ENCODE data around the gene MRTFA.
"Not testable (repeated sequence)": the region's sequence is repeated elsewhere in the genome, so short reads cannot be mapped to it uniquely, and the experiment has no call there.

MRTFA gene

DNA sequence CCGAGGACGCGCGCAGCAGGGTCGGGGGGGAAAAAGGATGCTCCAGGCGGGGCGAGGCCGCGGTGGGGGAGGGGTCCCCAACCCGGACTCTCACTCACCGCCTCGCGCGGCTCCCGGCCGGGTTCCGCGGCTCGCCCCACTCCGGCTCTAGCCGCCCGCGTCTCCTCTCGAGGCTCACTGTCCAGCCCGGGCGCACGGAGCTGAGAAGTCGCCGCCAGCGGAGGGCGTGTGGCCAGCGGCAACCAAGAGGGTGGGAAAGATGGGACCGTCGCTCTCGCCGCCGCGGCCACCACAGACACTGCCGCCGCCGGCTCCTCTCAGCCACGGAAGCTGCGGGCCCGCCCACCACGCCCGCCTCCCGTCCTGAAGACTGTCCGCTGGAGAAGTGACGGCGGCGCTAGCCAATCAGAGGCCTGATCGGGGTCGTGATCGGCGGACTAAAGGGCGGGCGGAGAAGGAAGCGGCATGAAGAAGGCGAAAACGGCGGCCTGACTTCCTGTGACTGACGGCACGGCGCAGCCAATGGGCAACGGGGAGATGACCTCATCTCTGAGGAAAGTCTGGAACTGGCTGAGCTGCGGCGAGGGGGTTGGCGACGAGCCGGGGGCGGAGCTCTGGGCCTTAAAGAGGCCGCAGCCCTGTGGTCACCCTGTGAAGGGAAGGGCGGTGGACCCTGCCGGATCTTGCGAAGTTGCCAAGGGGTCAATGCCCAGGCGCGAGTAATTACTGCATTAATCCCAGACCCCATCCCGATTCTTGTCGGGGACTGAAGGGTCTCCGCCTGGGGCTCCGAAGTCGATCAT lies at the start of gene MRTFA:
Gene MRTFA (minus strand): TSS at position 340 of the 803 bp plus-strand sequence.
- peak; percentile 99 for DNase-seq

DNA sequence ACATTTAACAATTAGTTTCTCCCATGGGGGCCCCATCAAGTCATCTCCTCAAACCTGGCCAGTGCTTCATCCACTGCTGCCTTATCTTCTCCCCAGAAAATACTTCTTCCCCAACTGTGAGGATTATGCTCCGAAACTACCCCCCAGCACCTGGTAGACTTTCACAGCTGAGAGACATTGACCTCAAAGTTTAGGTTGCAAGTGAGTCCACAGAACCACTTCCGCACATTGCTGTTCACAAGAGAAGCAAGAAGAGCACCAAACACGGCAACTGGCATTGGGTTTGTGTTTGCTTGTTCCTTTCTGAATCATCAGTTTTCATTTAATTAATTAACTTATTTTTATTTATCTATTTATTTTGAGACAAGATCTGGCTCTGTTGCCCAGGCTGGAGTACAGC lies 48.9 kb upstream of the MRTFA start:
- peak; percentile 40 for DNase-seq

DNA sequence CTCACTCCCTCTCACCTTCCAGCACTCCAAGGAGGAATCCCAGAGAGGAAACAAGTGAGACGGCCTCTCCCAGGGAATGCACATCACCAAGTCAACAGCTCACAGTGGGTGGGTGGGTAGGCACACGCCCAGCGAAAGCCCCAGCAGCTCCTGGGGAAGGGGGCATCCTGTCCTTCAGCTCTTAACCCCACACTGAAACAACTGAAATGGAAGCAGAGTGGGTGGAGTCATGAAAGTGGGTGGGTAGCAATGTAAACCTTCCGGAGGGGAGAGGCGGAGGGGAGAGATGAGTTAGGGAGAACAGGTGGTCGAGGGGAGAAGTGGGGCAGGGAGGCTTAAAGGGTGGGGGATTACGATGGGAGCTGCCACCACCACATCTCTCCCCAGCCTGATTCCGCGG lies 48.2 kb upstream of the MRTFA start:
- DNase-seq = peak; percentile 46

DNA sequence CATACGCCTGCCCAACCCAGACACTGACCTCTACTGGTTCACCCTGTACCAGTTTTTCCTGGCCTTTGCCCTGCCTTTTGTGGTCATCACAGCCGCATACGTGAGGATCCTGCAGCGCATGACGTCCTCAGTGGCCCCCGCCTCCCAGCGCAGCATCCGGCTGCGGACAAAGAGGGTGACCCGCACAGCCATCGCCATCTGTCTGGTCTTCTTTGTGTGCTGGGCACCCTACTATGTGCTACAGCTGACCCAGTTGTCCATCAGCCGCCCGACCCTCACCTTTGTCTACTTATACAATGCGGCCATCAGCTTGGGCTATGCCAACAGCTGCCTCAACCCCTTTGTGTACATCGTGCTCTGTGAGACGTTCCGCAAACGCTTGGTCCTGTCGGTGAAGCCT lies 44.9 kb upstream of the MRTFA start:
- no peak for DNase-seq

DNA sequence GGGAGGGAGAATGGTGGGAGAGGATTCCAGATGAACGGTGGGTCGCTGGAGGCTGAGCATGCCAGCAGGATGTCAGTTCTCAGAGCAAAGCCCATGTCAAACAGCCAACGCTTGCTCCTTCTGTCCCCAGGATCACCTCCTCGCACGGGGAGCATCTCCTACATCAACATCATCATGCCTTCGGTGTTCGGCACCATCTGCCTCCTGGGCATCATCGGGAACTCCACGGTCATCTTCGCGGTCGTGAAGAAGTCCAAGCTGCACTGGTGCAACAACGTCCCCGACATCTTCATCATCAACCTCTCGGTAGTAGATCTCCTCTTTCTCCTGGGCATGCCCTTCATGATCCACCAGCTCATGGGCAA lies 44.3 kb upstream of the MRTFA start:
- DNase-seq = no peak

DNA sequence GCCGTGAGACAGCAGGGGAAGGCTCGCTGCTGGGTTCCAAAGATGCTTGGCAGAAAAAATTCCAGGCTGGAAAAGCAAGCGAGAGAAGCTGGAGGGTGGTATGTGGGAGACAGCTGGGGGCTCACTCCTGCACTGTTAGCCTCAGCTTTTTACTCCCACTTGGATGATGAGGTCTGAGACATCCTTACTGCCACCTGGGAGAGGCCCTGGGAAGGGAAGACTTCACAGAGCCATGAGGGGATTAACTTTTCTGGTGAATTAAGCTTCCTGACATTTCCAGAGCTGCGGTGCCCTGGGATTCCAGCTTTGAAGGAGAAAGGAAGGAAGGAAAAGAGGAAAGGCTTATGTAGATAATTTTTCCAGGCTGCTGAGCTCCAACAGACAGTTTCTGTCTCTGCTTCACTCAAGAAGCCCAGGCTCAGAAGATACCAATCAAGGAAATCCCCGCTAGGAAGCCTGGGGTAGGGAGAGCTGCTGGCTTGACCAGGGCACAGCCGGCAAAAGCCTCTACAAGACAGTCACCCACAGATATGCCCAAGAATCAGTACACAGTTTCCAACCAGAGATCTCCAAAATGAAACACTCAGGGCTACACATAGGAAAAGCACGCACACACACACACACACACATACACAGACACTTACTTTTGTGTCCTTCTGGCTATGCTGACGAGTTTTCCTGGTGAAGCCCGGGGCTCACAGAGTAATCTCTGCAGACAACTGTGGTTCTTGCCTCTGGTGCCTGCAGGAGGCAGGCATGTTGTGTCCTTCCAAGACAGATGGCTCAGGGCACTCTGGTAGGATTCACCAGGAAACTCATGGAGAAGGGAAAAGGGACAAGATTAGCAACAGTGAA lies 43.7 kb upstream of the MRTFA start:
- DNase-seq = no peak

DNA sequence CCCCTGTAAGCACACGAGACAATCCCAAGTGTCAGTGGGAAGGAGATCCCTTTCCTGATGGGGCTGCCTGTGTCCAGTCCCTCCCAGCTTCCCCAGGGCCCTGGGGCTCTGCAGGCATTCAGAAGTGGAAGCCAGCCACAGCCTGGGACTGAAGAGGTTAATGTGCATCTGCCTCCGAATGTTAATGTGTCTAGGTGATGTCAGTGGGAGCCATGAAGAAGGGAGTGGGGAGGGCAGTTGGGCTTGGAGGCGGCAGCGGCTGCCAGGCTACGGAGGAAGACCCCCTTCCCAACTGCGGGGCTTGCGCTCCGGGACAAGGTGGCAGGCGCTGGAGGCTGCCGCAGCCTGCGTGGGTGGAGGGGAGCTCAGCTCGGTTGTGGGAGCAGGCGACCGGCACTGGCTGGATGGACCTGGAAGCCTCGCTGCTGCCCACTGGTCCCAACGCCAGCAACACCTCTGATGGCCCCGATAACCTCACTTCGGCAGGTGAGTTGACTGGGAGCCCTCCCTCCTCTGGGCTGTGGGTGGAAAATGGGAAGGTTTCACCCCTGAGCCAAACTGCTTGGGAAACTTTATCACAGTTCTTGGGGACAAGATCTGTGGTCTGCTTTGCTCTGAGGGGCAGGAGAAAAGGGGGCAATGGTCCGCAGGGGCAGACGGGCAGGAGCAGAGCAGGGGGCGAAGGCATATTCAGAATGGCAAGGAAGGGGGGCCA lies 42.9 kb upstream of the MRTFA start, which contains the start of gene MCHR1:
Gene MCHR1 (plus strand): TSS at position 236 of the 715 bp plus-strand sequence. CDS start 169 bp downstream, at position 405.
- DNase-seq = no peak

DNA sequence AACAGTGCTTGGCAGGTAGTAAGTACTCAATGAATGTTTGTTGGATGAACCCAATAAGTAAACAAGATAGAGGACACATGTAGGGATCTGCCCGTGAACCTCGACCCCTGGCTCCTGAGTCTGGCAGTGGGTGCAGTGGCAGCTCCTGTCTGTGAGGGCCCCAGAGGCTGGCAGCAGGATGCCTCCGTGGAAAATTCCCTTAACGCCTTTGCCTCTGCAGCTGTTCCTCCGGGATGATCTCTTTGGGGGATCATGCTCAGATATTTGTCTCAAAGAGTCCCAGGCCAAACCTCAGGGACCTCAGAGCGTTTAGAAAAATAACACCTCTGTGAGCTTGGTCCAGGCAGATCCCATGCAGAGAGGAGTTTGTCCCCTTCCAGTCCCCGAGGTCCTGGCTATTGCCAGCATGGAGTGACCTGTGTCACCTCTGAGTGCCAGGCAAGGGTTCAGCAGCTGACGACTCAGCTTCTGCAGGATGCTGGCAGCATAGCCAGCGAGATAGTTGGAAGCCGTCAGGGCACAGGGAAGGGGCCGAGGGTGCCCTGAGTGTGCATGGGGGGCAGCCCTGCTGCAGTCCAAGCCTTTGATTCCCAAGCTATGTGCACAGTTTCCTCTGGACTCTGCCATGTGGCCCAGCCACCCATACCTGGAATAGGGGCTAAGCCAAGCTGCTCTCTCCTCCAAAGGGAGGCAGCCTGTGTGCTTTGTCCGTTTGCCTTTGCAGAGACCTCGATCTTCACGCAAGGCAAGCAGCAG lies 42.2 kb upstream of the MRTFA start:
- DNase-seq = no peak

DNA sequence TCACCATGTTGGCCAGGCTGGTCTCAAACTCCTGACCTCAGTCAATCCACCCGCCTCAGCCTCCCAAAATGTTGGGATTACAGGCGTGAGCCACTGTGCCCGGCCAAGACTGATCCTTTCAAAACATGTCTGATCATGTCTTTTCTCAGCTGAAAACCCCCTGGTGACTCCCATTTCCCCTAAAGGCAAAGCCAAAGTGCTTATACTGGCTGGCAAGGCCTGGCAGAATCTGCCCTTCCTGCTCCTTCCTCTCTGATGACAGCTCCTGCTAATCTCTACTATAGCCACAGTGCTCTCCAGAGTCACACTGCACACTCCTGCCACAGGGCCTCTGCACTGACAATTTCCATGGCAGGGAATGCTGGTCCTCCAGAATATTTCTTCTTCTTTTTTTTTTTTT lies 40.1 kb upstream of the MRTFA start:
- DNase-seq = no peak

DNA sequence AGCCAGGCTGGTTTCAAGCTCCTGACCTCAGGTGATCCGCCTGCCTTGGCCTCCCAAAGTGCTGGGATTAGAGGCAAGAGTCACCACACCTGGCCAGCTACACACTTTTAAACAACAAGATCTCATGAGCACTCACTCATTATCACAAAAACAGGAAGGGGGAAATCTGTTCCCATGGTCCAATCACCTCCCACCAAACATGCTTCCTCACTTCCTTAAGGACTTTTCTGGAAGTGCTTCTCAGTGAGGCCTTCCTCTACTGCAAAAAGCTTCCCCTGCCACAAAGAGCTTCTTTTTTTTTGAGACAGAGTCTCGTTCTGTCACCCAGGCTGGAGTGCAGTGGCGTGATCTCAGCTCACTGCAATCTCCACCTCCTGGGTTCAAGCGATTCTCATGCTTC lies 39.6 kb upstream of the MRTFA start:
- DNase-seq = not testable (repeated sequence)

DNA sequence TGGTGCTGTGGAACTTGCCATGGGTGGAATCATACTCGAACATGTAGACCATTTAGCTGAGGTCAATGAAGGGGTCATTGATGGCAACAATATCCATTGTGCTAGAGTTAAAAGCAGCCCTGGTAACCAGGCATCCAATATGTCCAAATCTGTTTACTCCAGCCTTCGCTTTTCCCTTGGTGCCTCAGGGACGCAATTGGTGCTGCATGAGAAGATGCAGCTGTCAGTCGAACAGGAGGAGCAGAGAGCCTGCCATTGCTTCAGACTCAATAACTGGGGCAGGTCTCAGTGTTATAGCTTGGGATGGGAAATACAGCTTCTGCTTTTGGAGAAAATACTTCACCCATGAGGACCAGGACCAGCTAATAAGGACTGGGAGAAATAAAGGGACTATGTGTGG lies 37.8 kb upstream of the MRTFA start:
- no peak for DNase-seq

DNA sequence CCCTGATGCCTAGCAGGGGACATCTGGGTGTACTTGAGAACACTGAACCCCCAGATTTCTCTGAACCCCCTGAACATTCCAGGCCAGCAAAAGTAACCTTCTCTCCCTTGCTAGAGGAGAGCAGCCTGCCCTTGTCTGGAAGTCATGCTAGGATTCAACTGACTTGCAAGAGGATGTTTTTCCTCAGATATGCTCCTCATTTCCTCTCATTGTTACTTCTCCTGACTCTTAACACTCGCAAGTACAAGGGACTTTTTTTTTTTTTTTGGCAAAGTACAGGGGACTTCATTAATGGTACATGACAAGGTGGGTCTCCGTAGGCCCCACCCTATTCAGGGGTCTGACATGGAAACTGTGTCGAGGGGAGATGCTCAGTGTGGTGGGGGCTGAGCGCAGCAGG lies 36.5 kb upstream of the MRTFA start:
- no peak for DNase-seq

DNA sequence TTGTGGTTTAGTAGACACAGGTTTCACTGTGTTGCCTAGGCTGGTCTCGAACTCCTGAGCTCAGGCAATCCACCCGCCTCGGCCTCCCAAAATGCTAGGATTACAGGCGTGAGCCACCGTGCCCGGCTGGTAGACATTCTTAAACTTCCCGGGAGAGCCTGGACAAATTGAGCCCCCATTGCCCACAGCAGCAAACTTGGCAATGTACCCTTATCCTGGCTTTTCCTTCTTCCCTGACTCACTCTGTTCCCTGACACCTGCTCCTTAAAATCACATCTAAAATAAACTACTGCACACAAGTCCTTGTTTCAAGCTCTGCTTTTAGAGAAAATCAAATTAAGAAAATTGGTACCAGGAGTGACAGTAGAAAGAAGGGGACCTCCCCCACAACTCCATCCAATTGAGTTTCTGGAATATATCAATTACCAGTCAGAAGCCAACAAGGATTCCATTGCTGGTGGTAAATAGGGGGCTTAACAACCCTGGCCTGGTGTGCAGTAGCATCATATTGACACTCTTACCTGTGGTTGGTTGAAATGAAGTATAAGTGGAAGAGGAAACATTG lies 35.4 kb upstream of the MRTFA start:
- no peak for DNase-seq

DNA sequence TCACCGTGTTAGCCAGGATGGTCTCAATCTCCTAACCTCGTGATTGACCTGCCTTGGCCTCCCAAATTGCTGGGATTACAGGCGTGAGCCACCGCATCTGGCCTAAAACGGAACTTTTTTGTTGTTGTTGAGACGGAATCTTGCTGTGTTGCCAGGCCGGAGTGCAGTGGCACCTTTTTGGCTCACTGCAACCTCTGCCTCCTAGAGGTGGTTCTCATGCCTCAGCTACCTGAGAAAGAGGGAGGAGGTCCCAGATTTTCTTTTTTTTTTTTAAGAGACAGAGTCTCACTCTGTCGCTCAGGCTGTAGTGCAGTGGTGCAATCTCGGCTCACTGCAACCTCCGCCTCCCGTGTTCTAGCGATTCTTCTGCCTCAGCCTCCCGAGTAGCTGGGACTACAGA lies 34.9 kb upstream of the MRTFA start:
- no peak for DNase-seq

DNA sequence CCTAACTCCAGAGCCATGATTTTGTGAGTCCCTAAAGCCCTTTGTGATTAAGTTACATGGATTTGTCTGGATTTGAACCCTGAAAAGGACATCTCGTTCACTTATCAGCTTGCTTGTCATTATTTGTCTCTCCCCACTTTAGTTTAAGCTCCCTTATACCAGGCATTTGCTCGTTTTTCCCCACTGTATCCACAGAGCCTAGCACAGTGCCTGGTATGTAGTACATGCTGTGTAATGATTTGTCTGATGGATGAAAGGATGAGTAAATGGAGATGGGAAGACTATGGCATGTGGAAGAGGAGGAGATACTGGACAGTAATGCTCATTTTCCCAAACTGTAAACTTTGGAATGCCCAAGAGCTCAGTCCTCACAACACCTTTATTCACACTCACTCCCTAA lies 33.5 kb upstream of the MRTFA start:
- DNase-seq = no peak

DNA sequence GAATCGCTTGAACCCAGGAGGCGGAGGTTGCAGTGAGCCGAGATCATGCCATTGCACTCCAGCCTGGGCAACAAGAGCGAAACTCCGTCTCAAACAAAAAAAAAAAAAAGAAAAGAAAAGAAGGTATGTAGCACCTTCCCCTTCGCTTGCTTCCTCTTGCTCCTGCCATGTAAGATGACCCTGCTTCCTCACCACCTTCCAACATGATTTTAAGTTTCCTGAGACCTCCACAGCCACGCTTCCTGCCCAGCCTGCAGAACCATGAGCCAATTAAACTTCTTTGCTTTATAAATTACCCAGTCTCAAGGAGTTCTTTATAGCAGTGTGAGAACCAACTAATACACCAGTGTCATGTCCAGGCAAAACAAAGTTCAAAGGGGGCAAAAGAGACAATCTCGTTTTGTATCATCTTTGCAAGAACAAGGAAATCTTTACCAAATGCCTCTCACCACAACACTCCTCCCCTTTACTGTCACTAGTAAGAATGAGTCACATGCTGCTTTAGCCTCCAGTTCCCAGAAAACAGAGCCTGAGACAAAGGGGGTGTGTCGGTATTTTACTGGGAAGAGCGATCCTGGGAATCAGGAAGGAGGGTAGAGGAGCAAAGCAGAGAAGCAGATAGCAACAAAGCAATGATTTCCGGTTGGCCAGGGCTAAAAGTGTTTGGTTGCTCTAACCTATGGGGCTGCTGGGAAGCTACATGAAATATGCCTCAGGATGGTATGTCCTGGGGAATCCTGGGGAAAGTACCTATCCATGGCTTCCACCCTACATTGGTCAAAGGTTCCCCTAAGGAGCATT lies 32.3 kb upstream of the MRTFA start:
- DNase-seq = no peak

DNA sequence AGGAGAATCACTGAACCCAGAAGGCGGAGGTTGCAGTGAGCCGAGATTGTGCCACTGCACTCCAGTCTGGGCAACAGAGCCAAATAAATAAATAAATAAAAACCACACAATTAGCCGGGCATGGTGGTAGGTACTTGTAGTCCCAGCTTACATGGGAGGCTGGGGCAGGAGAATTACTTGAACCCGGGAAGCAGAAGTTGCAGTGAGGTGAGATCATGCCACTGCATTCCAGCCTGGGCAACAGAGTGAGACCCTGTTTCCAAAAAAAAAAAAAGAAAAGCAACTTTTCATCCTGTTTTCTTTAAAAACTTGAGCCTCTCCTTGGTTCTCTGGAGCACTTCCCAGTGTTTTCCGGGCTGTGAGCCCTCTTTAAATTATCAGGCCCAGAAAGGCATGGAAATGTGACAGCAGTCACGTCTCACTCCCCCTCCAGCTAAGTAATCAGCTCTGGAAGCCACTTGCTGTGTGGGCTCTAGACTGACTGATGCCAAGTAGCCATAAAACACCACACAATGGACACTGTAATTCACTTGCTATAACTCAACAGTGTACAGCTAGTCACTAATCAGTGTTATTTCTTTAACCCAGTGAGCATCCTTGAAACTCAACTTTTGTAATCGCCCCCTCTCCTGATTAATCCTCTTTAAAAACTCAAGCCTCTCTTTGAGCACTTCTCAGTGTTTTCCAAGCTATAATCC lies 29.8 kb upstream of the MRTFA start:
- no peak for DNase-seq

DNA sequence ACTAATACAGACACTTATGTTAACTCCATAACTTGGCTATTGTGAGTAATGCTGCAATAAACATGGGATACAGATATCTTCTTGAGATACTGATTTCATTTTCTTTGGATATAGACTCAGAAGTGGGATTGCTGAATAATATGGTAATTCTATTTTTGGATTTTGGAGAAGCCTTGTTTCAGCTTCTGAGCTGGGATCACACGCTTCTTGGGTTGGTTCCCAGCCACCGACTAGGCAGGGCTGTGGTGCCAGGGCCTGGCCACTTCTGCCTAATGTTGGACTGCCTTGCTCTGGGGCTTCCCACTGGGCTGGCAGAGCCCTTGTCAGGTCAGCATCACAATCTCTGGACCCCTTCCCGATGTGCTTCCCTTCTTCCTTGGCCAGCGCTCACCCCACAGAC lies 28.8 kb upstream of the MRTFA start:
- DNase-seq = no peak

DNA sequence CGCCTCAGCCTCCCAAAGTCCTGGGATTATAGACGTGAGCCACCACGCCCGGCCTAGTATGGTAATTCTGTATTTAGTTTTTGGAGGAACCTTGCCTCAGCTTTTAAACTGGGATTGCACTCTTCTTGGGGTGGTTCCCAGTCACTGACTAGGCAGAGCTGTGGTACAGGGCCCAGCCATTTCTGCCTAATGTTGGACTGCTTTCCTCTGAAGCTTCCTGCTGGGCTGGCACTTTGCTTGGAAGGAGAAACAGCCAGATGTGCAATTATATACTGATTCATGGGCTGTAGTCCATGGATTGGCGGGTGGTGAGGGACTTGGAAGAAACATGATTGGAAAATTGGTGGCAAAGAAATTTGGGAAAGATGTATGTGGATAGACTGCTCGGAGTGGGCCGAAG lies 25.2 kb upstream of the MRTFA start:
- no peak for DNase-seq

DNA sequence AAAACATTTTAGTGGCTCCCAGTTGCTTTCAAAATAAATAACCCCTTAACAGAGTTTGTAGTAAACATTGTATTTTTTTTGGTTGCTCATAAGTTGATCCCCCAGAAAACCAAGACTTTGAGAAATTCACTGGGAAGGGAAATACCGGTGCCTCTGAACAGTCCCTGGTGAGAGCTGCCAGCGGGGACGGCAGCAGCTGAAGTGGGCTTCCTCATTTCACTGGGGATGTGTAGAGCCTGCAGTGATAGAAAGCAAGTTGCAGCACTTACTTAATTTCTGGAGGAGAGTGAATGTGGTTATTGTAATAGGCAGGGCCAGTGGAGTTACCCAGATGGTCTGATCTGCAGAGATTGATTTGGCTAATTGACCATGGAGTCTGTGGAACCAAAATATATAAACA lies 24.2 kb upstream of the MRTFA start:
- DNase-seq = no peak

DNA sequence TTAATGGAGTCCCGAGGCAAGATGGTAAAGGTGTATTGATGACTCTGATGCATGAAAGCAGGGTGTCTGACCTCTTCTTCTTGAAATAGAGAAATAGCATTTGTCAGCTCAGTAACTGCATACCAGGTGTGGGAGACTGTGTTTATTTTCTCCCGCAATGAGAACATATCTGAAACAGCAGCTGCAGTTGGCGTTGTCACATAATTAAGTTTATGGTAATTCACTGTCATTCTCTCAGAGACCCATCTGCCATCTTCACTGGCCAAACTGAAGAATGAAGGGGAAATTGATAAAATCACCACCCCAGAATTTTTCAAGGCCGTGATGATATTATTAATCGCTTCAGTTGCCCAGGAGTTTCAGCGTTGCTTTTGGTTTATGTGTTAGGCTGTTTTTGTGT lies 22.6 kb upstream of the MRTFA start:
- DNase-seq = no peak
